H1 (cell line): Measurements from ENCODE around the gene TBC1D22B.

ENCODE experiments used
- CHD2 ChIP-seq: IDR thresholded peaks from 2 replicates; pipeline ENCODE4 v1.6.1; 2012; ENCODE audit warnings: low read length, improper control_type of control experiment
- EP300 ChIP-seq, 2 experiments: IDR thresholded peaks; 1 replicate in 1 of 2; 2 replicates in 1 of 2; pipeline ENCODE4 v1.6.1; 2011 to 2012; ENCODE audit warnings: low read depth in 2 of 2, low read length in 2 of 2, mild to moderate bottlenecking in 2 of 2, borderline replicate concordance in 1 of 2, inconsistent platforms in 1 of 2, moderate library complexity in 1 of 2
- EZH2 ChIP-seq: fragments of 200-600 bp; sonication (generic); IDR thresholded peaks from 2 replicates; pipeline ENCODE4 v1.7.1; 2012; ENCODE audit warnings: low read depth, mild to moderate bottlenecking, moderate library complexity, low read length, inconsistent platforms; ENCODE audit not compliant: severe bottlenecking
- RBBP5 ChIP-seq: IDR thresholded peaks from 2 replicates; pipeline ENCODE4 v1.7.1; 2012; ENCODE audit warnings: low read depth, mild to moderate bottlenecking, inconsistent platforms, low read length, moderate library complexity, borderline replicate concordance
- TF ChIP-seq, protein P1 (sequence below), 3 experiments: IDR thresholded peaks; 1 replicate in 2 of 3; 2 replicates in 1 of 3; pipeline versions ENCODE4 v1.5.1 to v1.6.1; 2011; ENCODE audit warnings: low read length in 3 of 3, mild to moderate bottlenecking in 3 of 3, inconsistent platforms in 2 of 3, low read depth in 1 of 3, moderate library complexity in 1 of 3; ENCODE audit not compliant: insufficient read depth in 1 of 3; ENCODE audit errors: control extremely low read depth in 1 of 3

DNA sequence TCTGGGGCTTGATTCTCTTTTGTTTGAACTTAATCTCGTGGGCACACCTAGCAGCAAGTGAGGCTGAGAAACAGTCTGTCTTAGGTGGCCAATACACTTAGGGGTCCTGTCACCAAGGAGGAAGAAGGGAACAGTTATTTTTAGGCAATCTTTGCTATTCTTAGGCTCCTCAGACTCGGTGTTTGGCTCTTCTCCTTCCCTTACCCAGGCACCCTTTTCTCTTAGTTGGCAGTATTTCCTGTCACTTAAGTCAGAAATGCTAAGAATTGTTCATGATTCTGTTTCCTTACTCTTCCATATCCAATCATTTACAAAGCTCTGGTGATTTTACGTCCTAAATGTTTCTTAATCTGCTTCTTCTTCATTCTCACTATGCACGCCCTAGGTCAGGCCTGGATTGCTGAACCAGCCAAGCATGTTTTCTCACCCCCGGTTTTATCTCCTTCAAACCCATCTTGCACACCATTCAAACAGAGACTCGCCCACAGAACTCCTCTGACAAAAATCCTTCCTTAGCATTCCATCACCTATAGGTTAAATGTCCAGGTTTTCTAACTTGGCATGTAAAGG is 45.6 kb downstream of the TBC1D22B start:
- TF ChIP-seq, protein P1, sequence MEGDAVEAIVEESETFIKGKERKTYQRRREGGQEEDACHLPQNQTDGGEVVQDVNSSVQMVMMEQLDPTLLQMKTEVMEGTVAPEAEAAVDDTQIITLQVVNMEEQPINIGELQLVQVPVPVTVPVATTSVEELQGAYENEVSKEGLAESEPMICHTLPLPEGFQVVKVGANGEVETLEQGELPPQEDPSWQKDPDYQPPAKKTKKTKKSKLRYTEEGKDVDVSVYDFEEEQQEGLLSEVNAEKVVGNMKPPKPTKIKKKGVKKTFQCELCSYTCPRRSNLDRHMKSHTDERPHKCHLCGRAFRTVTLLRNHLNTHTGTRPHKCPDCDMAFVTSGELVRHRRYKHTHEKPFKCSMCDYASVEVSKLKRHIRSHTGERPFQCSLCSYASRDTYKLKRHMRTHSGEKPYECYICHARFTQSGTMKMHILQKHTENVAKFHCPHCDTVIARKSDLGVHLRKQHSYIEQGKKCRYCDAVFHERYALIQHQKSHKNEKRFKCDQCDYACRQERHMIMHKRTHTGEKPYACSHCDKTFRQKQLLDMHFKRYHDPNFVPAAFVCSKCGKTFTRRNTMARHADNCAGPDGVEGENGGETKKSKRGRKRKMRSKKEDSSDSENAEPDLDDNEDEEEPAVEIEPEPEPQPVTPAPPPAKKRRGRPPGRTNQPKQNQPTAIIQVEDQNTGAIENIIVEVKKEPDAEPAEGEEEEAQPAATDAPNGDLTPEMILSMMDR (IDR thresholded peaks at IDR 0.05; ENCODE audit: control extremely low read depth in 1 of 3, insufficient read depth in 1 of 3, low read depth in 1 of 3, low read length in 3 of 3): no peak
- no peak for TF ChIP-seq EP300 (IDR thresholded peaks at IDR 0.05; ENCODE audit: borderline replicate concordance in 1 of 2, low read depth in 2 of 2, low read length in 2 of 2)
- no peak for TF ChIP-seq EZH2
- no peak for TF ChIP-seq RBBP5
- no peak for TF ChIP-seq CHD2
